Raji (cell line): Measurements from ENCODE around the gene NOS1.

Source experiments
- POLR2A ChIP-seq: IDR thresholded peaks from 2 replicates; pipeline ENCODE4 v1.6.1; 2011; ENCODE audit warnings: low read depth, low read length, control low read depth; ENCODE audit not compliant: insufficient read depth

The NOS1 gene

DNA sequence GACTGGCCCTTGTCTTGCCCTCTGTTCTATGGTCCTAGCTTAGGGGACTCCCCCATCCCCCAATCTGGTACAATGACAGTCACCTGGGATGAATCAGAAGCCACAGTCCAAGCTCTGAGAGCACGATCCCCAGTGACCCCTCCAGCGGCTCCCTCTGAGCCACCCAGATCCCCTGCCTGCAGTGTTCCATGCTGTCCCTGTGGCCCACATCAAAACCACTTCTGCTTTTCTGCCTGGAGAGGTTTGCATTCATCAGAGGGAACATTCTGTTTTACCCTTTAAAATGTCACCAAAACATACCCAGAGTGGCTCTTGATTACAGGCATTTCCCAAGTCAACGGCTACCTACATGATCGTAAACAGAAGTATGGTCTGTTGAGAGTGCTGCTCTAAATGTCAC is 47.5 kb downstream of the NOS1 start:
- no peak for TF ChIP-seq POLR2A

- no peak for TF ChIP-seq POLR2A
These were observed 48.7 kb downstream of the NOS1 start for GRCh38 chr12:117312770-117313169.

GRCh38 chr12:117309276-117309925 is 52.0 kb downstream of the NOS1 start:
- TF ChIP-seq POLR2A: no peak

DNA sequence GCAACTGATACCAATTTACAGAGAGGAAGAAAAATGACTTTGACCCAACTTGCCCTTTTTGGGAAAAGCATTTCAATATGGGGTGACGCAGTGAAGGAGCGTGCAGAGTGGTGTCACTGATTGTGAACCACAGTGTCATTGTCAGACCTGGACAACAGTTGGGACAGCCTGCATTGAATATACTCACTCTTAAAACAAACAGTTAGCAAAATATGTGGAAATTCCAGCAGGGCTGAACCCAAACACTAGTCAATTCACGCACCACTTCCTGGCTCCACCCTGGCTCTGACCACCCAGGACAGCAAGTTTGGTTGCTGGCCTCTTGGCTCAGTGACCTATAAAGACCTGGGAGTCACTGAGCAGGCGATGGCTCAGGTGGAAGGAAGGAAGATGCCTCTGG is 61.3 kb downstream of the NOS1 start:
- TF ChIP-seq POLR2A: no peak

- no peak for TF ChIP-seq POLR2A
These were observed 62.7 kb downstream of the NOS1 start for GRCh38 chr12:117298648-117299225.

DNA sequence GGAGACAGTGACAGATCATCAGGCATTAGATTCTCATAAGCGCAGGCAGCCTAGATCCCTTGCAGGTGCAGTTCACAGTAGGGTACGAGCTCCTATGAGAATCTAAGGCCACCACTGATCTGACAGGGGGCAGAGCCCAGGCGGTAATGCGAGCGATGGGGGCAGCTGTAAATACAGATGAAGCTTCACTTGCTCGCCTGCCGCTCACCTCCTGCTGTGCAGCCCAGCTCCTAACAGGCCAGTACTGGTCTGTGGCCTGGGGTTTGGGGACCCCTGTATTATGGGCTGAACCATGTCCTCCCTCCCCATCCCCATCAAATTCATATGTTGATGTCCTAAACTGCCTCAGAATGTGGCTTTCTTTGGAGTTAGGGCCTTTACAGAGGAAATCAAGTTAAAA is 63.2 kb downstream of the NOS1 start:
- no peak for TF ChIP-seq POLR2A

DNA sequence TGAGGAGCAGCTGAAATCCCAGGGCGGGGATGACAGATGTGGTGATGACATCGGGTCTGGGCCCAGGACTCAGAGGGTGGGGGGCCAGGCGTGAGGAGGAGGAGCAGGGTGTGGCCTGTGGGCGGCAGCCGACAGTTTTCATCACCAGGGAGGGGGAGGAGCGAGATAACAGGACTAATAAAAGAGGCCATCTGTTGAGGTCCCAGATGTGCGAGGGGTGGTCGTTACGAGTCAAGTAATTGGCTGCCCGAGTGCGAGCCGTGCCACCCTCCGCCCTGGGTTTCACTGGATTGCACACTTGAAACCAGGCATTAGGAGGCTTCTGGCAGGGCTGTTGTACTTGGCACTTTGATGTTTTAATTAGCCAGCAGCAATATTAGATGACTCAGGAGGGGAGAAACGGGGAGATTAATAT is 67.2 kb downstream of the NOS1 start:
- no peak for TF ChIP-seq POLR2A

DNA sequence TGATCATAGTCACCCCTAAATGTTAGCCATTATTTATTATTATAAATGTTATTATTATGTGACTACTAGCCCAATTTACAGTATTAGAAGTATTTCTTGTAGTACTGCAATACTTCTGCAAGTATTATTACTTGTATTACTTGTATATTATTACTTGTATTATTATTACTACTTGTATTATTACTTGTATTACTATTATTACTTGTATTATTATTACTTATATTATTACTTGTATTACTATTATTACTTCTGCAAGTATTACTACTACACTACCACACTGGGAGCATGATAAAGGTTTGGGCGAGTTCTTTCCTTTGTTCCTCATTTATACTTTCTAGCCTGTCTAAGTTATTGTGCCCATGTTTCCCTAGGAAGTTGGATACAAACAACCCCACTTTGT is 67.9 kb downstream of the NOS1 start:
- TF ChIP-seq POLR2A: no peak

GRCh38 chr12:117292688-117293087 is 68.7 kb downstream of the NOS1 start:
- no peak for TF ChIP-seq POLR2A

- no peak for TF ChIP-seq POLR2A
These were observed 77.3 kb downstream of the NOS1 start for GRCh38 chr12:117284140-117284539.

DNA sequence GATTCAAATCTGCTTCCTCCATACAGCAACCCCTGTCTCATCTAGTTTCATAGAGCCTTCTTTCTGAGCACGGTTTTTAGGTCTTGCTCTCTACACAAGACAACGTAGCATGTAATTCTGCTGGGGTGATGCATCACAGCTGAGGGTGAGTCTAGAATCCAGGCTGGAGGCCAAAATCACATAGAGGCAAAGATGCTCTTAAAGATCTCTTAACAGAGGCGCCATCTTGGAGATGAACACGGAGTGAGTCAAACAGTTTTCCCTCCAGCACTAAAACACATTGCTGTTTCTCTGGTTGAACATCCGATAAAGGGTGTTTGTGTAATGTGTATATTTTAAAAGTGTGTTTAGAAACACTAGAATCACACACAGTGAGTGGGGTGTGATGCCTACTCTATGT is 78.9 kb downstream of the NOS1 start:
- TF ChIP-seq POLR2A: no peak

- TF ChIP-seq POLR2A: no peak
These were observed 81.3 kb downstream of the NOS1 start for GRCh38 chr12:117280019-117280680.

- no peak for TF ChIP-seq POLR2A
These were observed 81.8 kb downstream of the NOS1 start for GRCh38 chr12:117279606-117280005.

GRCh38 chr12:117277875-117278274 is 83.6 kb downstream of the NOS1 start:
- TF ChIP-seq POLR2A: no peak

DNA sequence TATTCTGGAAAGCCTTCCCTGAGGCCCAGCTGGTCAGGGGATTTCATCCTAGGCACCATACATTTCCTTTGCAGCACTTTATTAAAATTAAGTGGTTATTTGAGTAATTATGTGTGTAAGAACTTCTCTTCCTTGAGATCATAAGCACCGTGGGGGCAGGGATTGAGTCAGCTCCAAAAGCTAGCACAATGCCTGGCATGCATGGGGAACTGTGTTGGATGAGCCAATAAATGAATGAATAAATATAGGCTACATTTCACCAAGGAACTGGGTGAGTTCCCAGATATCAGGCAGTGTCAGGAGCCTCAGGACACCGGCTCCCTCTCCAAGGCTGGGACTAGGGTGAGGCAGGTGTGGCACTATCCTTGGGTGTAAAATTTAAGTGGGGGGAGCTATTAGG is 88.3 kb downstream of the NOS1 start:
- no peak for TF ChIP-seq POLR2A

DNA sequence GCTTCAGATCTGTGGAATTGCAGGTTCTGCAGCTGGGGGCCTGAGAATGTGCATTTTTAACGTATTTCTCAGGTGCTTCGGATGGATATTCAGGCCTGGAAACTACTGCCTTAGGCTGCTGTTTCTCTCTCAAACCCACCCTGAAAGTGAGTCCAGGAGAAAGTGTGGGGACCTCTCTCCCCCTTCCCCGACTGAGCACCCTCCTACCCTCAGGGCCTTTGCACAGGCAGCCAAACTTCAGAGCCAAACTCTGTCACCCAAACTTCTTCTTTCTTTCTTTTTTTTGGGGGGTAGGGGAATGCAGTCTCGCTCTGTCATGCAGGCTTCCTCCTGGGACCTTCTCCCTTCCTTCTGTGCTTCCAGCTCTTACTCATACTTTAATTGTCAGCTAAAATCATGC is 88.7 kb downstream of the NOS1 start:
- no peak for TF ChIP-seq POLR2A
